BE2C (cell line): ENCODE measurements around the gene LDHAL6A.

ENCODE experiments used
- DNase-seq: peaks from one replicate; pipeline ENCODE4 v3.0.0-alpha.2; 2020
- H3K27me3 ChIP-seq: fragments of 250-450 bp; sonication (Bioruptor Pico); 2 replicates; pipeline ENCODE4 v1.5.1; 2020; ENCODE audit warnings: mild to moderate bottlenecking
- H3K36me3 ChIP-seq: fragments of 250-450 bp; sonication (Bioruptor Pico); 2 replicates; pipeline ENCODE4 v1.5.1; 2020; ENCODE audit warnings: mild to moderate bottlenecking
- H3K4me1 ChIP-seq: fragments of 250-450 bp; sonication (Bioruptor Pico); 2 replicates; pipeline ENCODE4 v1.5.1; 2020
- H3K4me3 ChIP-seq: 2 replicates; pipeline ENCODE4 v1.5.1; 2011; ENCODE audit warnings: low read depth, low read length
- H3K9me3 ChIP-seq: fragments of 250-450 bp; sonication (Bioruptor Pico); 2 replicates; pipeline ENCODE4 v1.5.1; 2020
- CTCF ChIP-seq: IDR thresholded peaks from 2 replicates; pipeline ENCODE4 v1.5.1; 2012; ENCODE audit warnings: mild to moderate bottlenecking, low read depth, low read length

The LDHAL6A gene

GRCh38 chr11:18526130-18526520 lies 70.5 kb downstream of the LDHAL6A start:
- TF ChIP-seq CTCF, result no peak
- Histone ChIP-seq H3K4me3 (peak overlapping the region; percentile 87), H3K9me3 (no peaks in the 10 kb centered on the region), H3K4me1 (no peaks in the 10 kb centered on the region), H3K27me3 (no peaks in the 10 kb centered on the region), H3K36me3 (no peaks in the 10 kb centered on the region)
- no peak for DNase-seq

- H3K27me3 ChIP-seq, result no peaks in the 10 kb centered on the region
- no peaks in the 10 kb centered on the region for H3K4me1 ChIP-seq
- peak within 1 kb of the TSS; percentile 87 for H3K4me3 ChIP-seq
- H3K9me3 ChIP-seq, result no peaks in the 10 kb centered on the region
- H3K36me3 ChIP-seq, result no peaks in the 10 kb centered on the region
- DNase-seq, result peak; percentile 90
- no peak for TF ChIP-seq CTCF
These were observed 71.1 kb downstream of the LDHAL6A start, which contains the start of gene TSG101 for GRCh38 chr11:18526521-18527296. Gene TSG101 (minus strand): TSS chr11:18526942. CDS start chr11:18526816, 126 bp downstream.

- no peak for TF ChIP-seq CTCF
- no peaks in the 10 kb centered on the region for H3K9me3 ChIP-seq
- peak overlapping the region; percentile 87 for H3K4me3 ChIP-seq
- H3K4me1 ChIP-seq, result no peaks in the 10 kb centered on the region
- H3K36me3 ChIP-seq, result no peaks in the 10 kb centered on the region
- no peak for DNase-seq
- H3K27me3 ChIP-seq, result no peaks in the 10 kb centered on the region
These were observed 71.9 kb downstream of the LDHAL6A start for GRCh38 chr11:18527512-18527911.
